Measurements from ENCODE around the gene DAPK3.

The DAPK3 gene

DNA sequence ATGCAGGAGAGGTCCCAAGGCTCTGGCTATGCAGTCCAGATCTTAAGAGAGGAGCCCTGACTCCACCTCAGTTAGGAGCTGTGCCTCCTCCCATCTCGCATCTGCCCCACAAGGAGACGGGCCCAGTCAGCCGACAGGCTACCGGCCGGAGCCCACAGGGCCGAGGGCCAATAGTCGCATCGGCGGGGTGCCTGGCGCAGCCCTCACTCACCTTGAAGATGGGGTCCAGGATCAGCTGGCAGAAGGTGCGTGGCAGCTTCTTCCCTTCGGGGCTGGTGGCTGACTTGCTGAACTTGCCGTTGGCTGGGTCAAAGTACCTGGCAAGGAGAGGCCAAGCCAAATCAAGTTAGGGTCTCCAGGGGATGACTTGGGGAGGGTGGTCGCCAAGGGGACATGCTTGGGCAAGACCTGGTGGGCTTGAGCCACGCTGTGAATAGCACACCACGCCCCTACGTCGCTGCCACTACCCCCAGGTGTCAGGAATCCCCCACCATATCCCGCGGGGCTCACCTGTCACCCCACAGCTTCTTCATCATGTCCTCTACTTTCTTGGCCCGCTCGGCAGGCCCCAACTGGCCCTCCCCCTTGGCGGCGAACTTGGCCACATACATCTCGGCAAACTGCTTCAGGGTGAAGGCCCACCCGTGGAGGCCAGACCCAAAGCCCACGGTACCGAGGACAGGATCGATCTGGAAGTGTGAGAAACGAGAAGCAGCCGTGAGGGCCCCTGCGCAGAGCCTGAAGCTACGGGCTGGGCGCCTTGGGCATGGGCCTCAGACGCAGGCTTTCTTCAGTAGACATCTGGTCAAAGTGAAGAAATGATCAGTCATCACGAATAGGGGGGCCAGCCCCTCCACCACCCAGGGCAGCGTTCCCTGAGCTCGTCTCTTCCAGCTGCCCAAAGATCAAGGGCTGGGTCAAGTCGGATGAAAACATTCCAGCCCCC is 11.1 kb upstream of the DAPK3 start (continued):
- TF ChIP-seq, protein P1, sequence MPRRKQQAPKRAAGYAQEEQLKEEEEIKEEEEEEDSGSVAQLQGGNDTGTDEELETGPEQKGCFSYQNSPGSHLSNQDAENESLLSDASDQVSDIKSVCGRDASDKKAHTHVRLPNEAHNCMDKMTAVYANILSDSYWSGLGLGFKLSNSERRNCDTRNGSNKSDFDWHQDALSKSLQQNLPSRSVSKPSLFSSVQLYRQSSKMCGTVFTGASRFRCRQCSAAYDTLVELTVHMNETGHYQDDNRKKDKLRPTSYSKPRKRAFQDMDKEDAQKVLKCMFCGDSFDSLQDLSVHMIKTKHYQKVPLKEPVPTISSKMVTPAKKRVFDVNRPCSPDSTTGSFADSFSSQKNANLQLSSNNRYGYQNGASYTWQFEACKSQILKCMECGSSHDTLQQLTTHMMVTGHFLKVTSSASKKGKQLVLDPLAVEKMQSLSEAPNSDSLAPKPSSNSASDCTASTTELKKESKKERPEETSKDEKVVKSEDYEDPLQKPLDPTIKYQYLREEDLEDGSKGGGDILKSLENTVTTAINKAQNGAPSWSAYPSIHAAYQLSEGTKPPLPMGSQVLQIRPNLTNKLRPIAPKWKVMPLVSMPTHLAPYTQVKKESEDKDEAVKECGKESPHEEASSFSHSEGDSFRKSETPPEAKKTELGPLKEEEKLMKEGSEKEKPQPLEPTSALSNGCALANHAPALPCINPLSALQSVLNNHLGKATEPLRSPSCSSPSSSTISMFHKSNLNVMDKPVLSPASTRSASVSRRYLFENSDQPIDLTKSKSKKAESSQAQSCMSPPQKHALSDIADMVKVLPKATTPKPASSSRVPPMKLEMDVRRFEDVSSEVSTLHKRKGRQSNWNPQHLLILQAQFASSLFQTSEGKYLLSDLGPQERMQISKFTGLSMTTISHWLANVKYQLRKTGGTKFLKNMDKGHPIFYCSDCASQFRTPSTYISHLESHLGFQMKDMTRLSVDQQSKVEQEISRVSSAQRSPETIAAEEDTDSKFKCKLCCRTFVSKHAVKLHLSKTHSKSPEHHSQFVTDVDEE (CRISPR knock-in tag; IDR thresholded peaks at IDR 0.05): no peak
- TF ChIP-seq CSRNP3 (CRISPR knock-in tag; IDR thresholded peaks at IDR 0.05) (no peak), ZNF70 (CRISPR knock-in tag; IDR thresholded peaks at IDR 0.05) (no peak), ZFP3 (CRISPR knock-in tag; IDR thresholded peaks at IDR 0.05) (no peak), ZFP30 (CRISPR knock-in tag; IDR thresholded peaks at IDR 0.05) (no peak), ZNF8 (CRISPR knock-in tag; IDR thresholded peaks at IDR 0.05) (no peak), GLIS3 (CRISPR knock-in tag; IDR thresholded peaks at IDR 0.05) (no peak), CSDC2 (CRISPR knock-in tag; IDR thresholded peaks at IDR 0.05) (no peak)

DNA sequence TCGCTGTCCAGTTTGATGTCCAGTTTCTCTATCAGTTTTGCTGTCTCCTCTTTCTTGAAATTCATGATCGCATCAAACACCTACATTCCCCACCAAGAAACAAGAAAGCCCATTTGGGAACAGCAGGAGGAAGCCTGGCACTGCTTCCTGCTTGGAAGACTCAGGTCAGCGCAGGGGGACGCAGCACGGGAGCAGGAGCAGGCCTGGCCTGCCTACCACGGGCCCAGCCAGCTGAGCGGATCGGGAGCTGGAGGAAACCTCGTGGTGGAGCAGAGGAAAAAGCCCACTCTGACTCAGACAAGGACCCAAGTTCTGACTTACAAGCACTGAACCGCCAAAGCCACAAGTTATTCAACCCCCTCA is 10.5 kb upstream of the DAPK3 start:
- no peak for ATAC-seq
- TF ChIP-seq, protein P2, sequence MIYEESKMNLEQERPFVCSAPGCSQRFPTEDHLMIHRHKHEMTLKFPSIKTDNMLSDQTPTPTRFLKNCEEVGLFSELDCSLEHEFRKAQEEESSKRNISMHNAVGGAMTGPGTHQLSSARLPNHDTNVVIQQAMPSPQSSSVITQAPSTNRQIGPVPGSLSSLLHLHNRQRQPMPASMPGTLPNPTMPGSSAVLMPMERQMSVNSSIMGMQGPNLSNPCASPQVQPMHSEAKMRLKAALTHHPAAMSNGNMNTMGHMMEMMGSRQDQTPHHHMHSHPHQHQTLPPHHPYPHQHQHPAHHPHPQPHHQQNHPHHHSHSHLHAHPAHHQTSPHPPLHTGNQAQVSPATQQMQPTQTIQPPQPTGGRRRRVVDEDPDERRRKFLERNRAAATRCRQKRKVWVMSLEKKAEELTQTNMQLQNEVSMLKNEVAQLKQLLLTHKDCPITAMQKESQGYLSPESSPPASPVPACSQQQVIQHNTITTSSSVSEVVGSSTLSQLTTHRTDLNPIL (CRISPR knock-in tag; IDR thresholded peaks at IDR 0.05; ENCODE audit: low read depth): no peak
- TF ChIP-seq ZC3H10 (CRISPR knock-in tag; IDR thresholded peaks at IDR 0.05): no peak
- no peak for TF ChIP-seq GLIS3 (CRISPR knock-in tag; IDR thresholded peaks at IDR 0.05)
- no peak for TF ChIP-seq ZFP30 (CRISPR knock-in tag; IDR thresholded peaks at IDR 0.05)
- TF ChIP-seq PATZ1 (CRISPR knock-in tag; IDR thresholded peaks at IDR 0.05; ENCODE audit: borderline replicate concordance): no peak
- TF ChIP-seq TOX (CRISPR knock-in tag; IDR thresholded peaks at IDR 0.05; ENCODE audit: borderline replicate concordance): no peak
- no peak for TF ChIP-seq ARNTL (CRISPR knock-in tag; IDR thresholded peaks at IDR 0.05; ENCODE audit: borderline replicate concordance, low read depth)
- TF ChIP-seq BACH2 (CRISPR knock-in tag; IDR thresholded peaks at IDR 0.05; ENCODE audit: borderline replicate concordance): no peak
- no peak for TF ChIP-seq ZNF8 (CRISPR knock-in tag; IDR thresholded peaks at IDR 0.05)
- no peak for TF ChIP-seq ZNF565 (CRISPR knock-in tag; conservative IDR thresholded peaks at IDR 0.05; ENCODE audit: low read depth)
- TF ChIP-seq ISL1 (CRISPR knock-in tag; IDR thresholded peaks at IDR 0.05): no peak
- TF ChIP-seq CSRNP3 (CRISPR knock-in tag; IDR thresholded peaks at IDR 0.05): no peak
- no peak for TF ChIP-seq RARB (CRISPR knock-in tag; IDR thresholded peaks at IDR 0.05)
- TF ChIP-seq SNAI2 (CRISPR knock-in tag; IDR thresholded peaks at IDR 0.05): no peak
- no peak for TF ChIP-seq ZFP3 (CRISPR knock-in tag; IDR thresholded peaks at IDR 0.05)

DNA sequence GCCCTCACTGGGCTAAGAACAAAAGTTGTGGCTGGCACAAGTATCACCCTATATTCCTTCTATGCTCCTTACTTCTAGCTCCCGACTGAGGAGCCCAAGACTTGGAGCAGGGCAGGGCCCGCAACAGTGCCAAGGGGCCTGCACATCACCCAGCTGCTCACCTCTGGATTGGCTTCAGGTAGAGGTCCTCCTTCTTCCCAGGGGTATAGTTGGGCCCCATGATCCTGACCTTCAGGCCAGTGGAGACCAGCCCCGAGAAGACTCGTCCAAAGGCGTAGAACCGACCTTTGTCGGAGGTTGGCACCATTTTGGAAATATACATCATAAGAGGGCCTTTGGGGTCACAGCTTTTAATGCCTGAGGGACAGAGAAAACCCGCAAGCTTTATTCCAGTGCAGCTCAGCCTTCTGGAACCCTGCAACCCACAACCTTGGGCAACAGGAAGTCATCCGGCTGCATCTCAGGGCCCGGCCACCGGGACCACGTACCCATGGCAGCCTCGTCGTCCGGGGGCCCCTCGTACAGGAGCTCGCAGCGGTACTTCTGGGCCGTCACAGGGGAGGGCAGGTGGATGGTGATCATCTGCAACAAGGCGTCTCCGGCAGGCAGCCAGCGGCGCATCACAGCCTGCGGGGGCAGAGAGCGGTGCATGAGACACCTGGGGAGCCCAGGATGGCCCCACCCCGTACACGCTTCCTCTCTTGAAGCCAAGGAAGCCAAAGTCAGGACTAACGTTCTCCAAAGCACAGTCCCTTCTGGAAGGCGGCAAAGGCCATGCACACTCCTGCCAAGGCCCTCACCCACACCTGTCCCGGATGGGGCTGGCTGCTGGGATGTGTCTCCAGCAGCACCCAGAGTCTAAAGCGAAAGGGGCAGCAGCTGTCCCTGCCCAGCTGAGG is 9.7 kb upstream of the DAPK3 start:
- ATAC-seq: no peak
- TF ChIP-seq CSRNP3 (CRISPR knock-in tag; IDR thresholded peaks at IDR 0.05) (no peak), ZNF70 (CRISPR knock-in tag; IDR thresholded peaks at IDR 0.05) (no peak), ZFP3 (CRISPR knock-in tag; IDR thresholded peaks at IDR 0.05) (no peak), CSDC2 (CRISPR knock-in tag; IDR thresholded peaks at IDR 0.05) (no peak)
- TF ChIP-seq, protein P1 (CRISPR knock-in tag; IDR thresholded peaks at IDR 0.05): no peak
